ENCODE results near the gene NKAIN2. TPM values are rescaled to one million over a fixed set of nuclear protein-coding genes. Genes with fewer than 3 reads are reported as not detected.

Gene NKAIN2
- total and polyA plus RNA-seq, 2 donors (not counting 3 experiments of a cell fraction or from before 2014, with no cell fraction given): 0.03 TPM; not detected in 1

DNA sequence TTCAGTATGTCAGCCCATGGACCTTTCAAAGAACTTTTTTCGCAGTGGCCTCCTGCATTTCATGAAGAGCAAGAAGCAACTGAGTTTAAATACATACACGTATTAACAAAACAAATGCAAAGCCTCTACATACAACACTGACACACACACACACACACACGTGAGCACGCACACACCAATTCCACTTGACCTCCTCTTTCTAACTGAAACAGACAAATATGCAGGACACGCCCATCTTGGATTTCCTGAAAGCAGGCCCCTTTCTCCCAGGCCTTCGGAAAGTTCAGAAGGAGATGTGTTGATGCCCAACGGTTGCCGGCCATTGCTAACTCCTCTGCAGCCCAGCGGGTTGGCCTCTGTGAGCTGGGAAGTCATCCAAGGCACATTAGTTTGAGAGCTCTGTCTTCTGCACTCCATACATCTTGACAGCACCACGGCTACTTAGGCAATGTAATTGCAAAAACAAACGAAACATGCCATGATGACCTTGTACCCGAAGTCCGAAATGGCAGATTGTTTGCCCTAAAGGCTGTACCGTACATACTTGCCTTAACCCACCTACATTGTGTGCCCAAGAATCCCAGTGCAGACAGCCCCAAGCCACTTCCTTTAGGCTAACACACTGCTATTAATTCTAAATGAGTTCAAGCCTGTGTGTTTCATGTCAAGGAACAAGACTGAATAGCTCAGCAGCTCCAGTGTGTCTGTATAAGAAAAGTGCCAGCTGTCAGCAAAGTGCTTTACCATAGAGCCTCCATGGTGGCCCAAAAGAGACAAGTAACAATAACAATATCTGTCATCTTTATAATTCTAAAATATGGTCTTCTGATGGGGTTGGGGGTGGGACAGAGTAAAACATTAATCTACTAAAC is 1019.8 kb downstream of the NKAIN2 start:
- ChIA-PET CTCF (no interaction called here), POLR2A (no interaction called here)
- no peak overlapping the region for H3K9ac ChIP-seq (replicated peaks; ENCODE audit: extremely low read depth, insufficient read depth, low read length)
- H3K9me1 ChIP-seq (replicated peaks; ENCODE audit: control insufficient read depth, extremely low read depth, insufficient read depth, low read length): no peaks in the 10 kb centered on the region
- no peak overlapping the region for H3K4me2 ChIP-seq (ENCODE audit: insufficient read depth, low read length)
- H3K9me3 ChIP-seq (replicated peaks; ENCODE audit: control insufficient read depth, insufficient read depth, low read length): no peaks in the 10 kb centered on the region
- no peaks in the 10 kb centered on the region for H3K4me1 ChIP-seq (ENCODE audit: control insufficient read depth, extremely low read depth, insufficient read depth, low read length)
- H3K79me2 ChIP-seq (ENCODE audit: control insufficient read depth, insufficient read depth, low read length): no peaks in the 10 kb centered on the region
- H3K27ac ChIP-seq (ENCODE audit: insufficient read depth, low read depth, low read length): no peak overlapping the region
- FAIRE-seq (no peak), DNase-seq (ENCODE audit: low read depth, low spot score) (no peak)
- dilution Hi-C loops (cut with MboI; ENCODE audit: extremely low pct_ligation_motif_present, low sequenced_read_pairs) (no loop called here), intact Hi-C loops (cut with micrococcal nuclease) (no loop called here)
- no peaks in the 10 kb centered on the region for H3K36me3 ChIP-seq (ENCODE audit: control insufficient read depth in 2 of 2, extremely low read depth in 1 of 2, insufficient read depth in 2 of 2, low read length in 2 of 2)
- BruUV-seq (replicated peaks): no TSS peak
- no peaks in the 10 kb centered on the region for H4K20me1 ChIP-seq (replicated peaks; ENCODE audit: control insufficient read depth, extremely low read depth, insufficient read depth, low read length)
- no peak overlapping the region for H3K4me3 ChIP-seq (replicated peaks in 1 of 3; ENCODE audit: insufficient read depth in 1 of 3, low read depth in 1 of 3, low read length in 3 of 3)
- H2AFZ ChIP-seq (ENCODE audit: low read depth, low read length): no peak overlapping the region
- no peak for TF ChIP-seq FOS (IDR thresholded peaks at IDR 0.05; ENCODE audit: borderline replicate concordance, insufficient read depth, low read length)
- no peak for TF ChIP-seq GATA2 (IDR thresholded peaks at IDR 0.05; ENCODE audit: insufficient read depth, insufficient read length, low read depth, low read length)
- no peak for TF ChIP-seq POLR2AphosphoS5 (IDR thresholded peaks at IDR 0.05; ENCODE audit: insufficient read depth, low read depth, low read length)
- TF ChIP-seq, protein P1, sequence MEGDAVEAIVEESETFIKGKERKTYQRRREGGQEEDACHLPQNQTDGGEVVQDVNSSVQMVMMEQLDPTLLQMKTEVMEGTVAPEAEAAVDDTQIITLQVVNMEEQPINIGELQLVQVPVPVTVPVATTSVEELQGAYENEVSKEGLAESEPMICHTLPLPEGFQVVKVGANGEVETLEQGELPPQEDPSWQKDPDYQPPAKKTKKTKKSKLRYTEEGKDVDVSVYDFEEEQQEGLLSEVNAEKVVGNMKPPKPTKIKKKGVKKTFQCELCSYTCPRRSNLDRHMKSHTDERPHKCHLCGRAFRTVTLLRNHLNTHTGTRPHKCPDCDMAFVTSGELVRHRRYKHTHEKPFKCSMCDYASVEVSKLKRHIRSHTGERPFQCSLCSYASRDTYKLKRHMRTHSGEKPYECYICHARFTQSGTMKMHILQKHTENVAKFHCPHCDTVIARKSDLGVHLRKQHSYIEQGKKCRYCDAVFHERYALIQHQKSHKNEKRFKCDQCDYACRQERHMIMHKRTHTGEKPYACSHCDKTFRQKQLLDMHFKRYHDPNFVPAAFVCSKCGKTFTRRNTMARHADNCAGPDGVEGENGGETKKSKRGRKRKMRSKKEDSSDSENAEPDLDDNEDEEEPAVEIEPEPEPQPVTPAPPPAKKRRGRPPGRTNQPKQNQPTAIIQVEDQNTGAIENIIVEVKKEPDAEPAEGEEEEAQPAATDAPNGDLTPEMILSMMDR (IDR thresholded peaks at IDR 0.05; ENCODE audit: extremely low read depth in 1 of 2, insufficient read depth in 1 of 2, low read depth in 1 of 2, low read length in 2 of 2): no peak
- TF ChIP-seq POLR2A (IDR thresholded peaks at IDR 0.05; ENCODE audit: low read depth, low read length): no peak
- no peak for TF ChIP-seq JUN (IDR thresholded peaks at IDR 0.05; ENCODE audit: borderline replicate concordance, insufficient read depth, insufficient read length, low read depth)
- no peak for TF ChIP-seq EZH2 (IDR thresholded peaks at IDR 0.05; ENCODE audit: borderline replicate concordance, low read depth, low read length, severe bottlenecking)
- TF ChIP-seq MAX (IDR thresholded peaks at IDR 0.05; ENCODE audit: insufficient read depth, insufficient read length): no peak
- no peaks in the 10 kb centered on the region for H3K27me3 ChIP-seq (ENCODE audit: control insufficient read depth in 2 of 2, insufficient read depth in 2 of 2, low read length in 2 of 2)
